ENCODE data around the gene C9orf72. TPM values are rescaled to one million over a fixed set of nuclear protein-coding genes. Genes with fewer than 3 reads are reported as not detected.

Gene C9orf72
- total RNA-seq, 3 donors from 2014 or later (not counting 1 experiment from before 2014, with no cell fraction given) = 12.5 to 19.0 (median 16.8) TPM

- H3K27ac Mint-ChIP-seq = no peak overlapping the region
- no peak for TF ChIP-seq CTCF (IDR thresholded peaks at IDR 0.05)
- peaks cover 0 to 16% of the 10 kb centered on the region in 2 donors for H3K27me3 Mint-ChIP-seq (ENCODE audit: low read depth in 2 of 2)
- intact Hi-C loops (cut with micrococcal nuclease) = no loop called here
- WGBS (ENCODE audit: insufficient coverage) = 81% methylated on average over 4 of the region's 4 CpGs
- ATAC-seq (no peak), DNase-seq (no peak)
- no peaks in the 10 kb centered on the region for H3K4me1 Mint-ChIP-seq
- no peak overlapping the region for H3K4me3 Mint-ChIP-seq
- H3K36me3 ChIP-seq (ENCODE audit: control insufficient read depth, insufficient read depth, low read length) = no peaks in the 10 kb centered on the region
- no peak overlapping the region for H3K4me3 ChIP-seq (ENCODE audit: low read length)
- no peaks in the 10 kb centered on the region for H3K27me3 ChIP-seq (ENCODE audit: control insufficient read depth, insufficient read depth, low read length)
- H3K36me3 Mint-ChIP-seq = no peaks in the 10 kb centered on the region
- no peak overlapping the region for H3K27ac ChIP-seq (ENCODE audit: low read length)
- H3K9me3 Mint-ChIP-seq = no peaks in the 10 kb centered on the region
- no peaks in the 10 kb centered on the region for H3K4me1 ChIP-seq (ENCODE audit: control insufficient read depth, insufficient read depth, low read length)
- no peaks in the 10 kb centered on the region for H3K9me3 ChIP-seq (ENCODE audit: control insufficient read depth, insufficient read depth, low read length)
Observed at GRCh38 chr9:27518809-27519208, 54.5 kb downstream of the C9orf72 start.

GRCh38 chr9:27518006-27518405 is 55.3 kb downstream of the C9orf72 start:
- ATAC-seq = no peak
- no peak overlapping the region for H3K27ac Mint-ChIP-seq
- 75% methylated on average over 1 of the region's 2 CpGs for WGBS (ENCODE audit: insufficient coverage)
- peaks cover 0 to 11% of the 10 kb centered on the region in 2 donors for H3K27me3 Mint-ChIP-seq (ENCODE audit: low read depth in 2 of 2)
- Histone ChIP-seq H3K36me3 (ENCODE audit: control insufficient read depth, insufficient read depth, low read length) (no peaks in the 10 kb centered on the region), H3K9me3 (ENCODE audit: control insufficient read depth, insufficient read depth, low read length) (no peaks in the 10 kb centered on the region), H3K27ac (ENCODE audit: low read length) (no peak overlapping the region), H3K27me3 (ENCODE audit: control insufficient read depth, insufficient read depth, low read length) (no peaks in the 10 kb centered on the region), H3K4me1 (ENCODE audit: control insufficient read depth, insufficient read depth, low read length) (no peaks in the 10 kb centered on the region), H3K4me3 (ENCODE audit: low read length) (no peak overlapping the region)
- no peak overlapping the region for H3K4me3 Mint-ChIP-seq
- no peaks in the 10 kb centered on the region for H3K36me3 Mint-ChIP-seq
- no peaks in the 10 kb centered on the region for H3K4me1 Mint-ChIP-seq
- DNase-seq = no peak
- intact Hi-C loops (cut with micrococcal nuclease) = no loop called here
- TF ChIP-seq CTCF (IDR thresholded peaks at IDR 0.05) = no peak
- H3K9me3 Mint-ChIP-seq = peaks cover 0 to 4% of the 10 kb centered on the region in 2 donors

GRCh38 chr9:27514551-27514950 is 58.7 kb downstream of the C9orf72 start:
- Histone ChIP-seq H3K27me3 (ENCODE audit: control insufficient read depth, insufficient read depth, low read length) (no peaks in the 10 kb centered on the region), H3K9me3 (ENCODE audit: control insufficient read depth, insufficient read depth, low read length) (no peaks in the 10 kb centered on the region), H3K4me3 (ENCODE audit: low read length) (no peak overlapping the region), H3K36me3 (ENCODE audit: control insufficient read depth, insufficient read depth, low read length) (no peaks in the 10 kb centered on the region), H3K27ac (ENCODE audit: low read length) (no peak overlapping the region), H3K4me1 (ENCODE audit: control insufficient read depth, insufficient read depth, low read length) (no peaks in the 10 kb centered on the region)
- Mint-ChIP-seq H3K27ac (no peak overlapping the region), H3K4me3 (no peak overlapping the region), H3K36me3 (no peaks in the 10 kb centered on the region), H3K9me3 (peaks cover 0 to 4% of the 10 kb centered on the region in 2 donors), H3K27me3 (ENCODE audit: low read depth in 2 of 2) (peaks cover 0 to 10% of the 10 kb centered on the region in 2 donors), H3K4me1 (no peaks in the 10 kb centered on the region)
- intact Hi-C loops (cut with micrococcal nuclease) = no loop called here
- no peak for DNase-seq
- WGBS (ENCODE audit: insufficient coverage) = 94% methylated on average over 2 of the region's 2 CpGs
- ATAC-seq = no peak
- TF ChIP-seq CTCF (IDR thresholded peaks at IDR 0.05) = no peak

GRCh38 chr9:27511771-27512170 is 61.5 kb downstream of the C9orf72 start:
- H3K36me3 ChIP-seq (ENCODE audit: control insufficient read depth, insufficient read depth, low read length) = no peaks in the 10 kb centered on the region
- no peak for DNase-seq
- no peaks in the 10 kb centered on the region for H3K27me3 ChIP-seq (ENCODE audit: control insufficient read depth, insufficient read depth, low read length)
- Mint-ChIP-seq H3K9me3 (peaks cover 0 to 4% of the 10 kb centered on the region in 2 donors), H3K27ac (no peak overlapping the region), H3K4me3 (no peak overlapping the region), H3K27me3 (ENCODE audit: low read depth in 2 of 2) (no peaks in the 10 kb centered on the region), H3K4me1 (no peaks in the 10 kb centered on the region), H3K36me3 (no peaks in the 10 kb centered on the region)
- intact Hi-C loops (cut with micrococcal nuclease) = no loop called here
- no peaks in the 10 kb centered on the region for H3K9me3 ChIP-seq (ENCODE audit: control insufficient read depth, insufficient read depth, low read length)
- no peaks in the 10 kb centered on the region for H3K4me1 ChIP-seq (ENCODE audit: control insufficient read depth, insufficient read depth, low read length)
- no peak overlapping the region for H3K27ac ChIP-seq (ENCODE audit: low read length)
- no peak for ATAC-seq
- H3K4me3 ChIP-seq (ENCODE audit: low read length) = no peak overlapping the region
- TF ChIP-seq CTCF (IDR thresholded peaks at IDR 0.05) = no peak
- 91% methylated on average over 2 of the region's 2 CpGs for WGBS (ENCODE audit: insufficient coverage)
